ENCODE data around the gene STARD10. TPM values are rescaled to one million over a fixed set of nuclear protein-coding genes. Genes with fewer than 3 reads are reported as not detected.

STARD10 gene
- total and polyA plus RNA-seq, 2 of the 8 experiments (the other 6 are each of a cell fraction or from before 2014, with no cell fraction given), result 23.7 to 35.7 TPM

GRCh38 chr11:72744474-72744873, 49.4 kb downstream of the STARD10 start:
- no peak overlapping the region for H3K14ac ChIP-seq (ENCODE audit: insufficient read length)
- no peak for FAIRE-seq
- no peaks in the 10 kb centered on the region for H3K9me3 ChIP-seq (ENCODE audit: insufficient read depth in 2 of 2, low read depth in 1 of 2, low read length in 1 of 2)
- no peak overlapping the region for H2BK120ac ChIP-seq (replicated peaks; ENCODE audit: low read depth, low read length)
- H2BK15ac ChIP-seq (ENCODE audit: low read length), result no peak overlapping the region
- no peaks in the 10 kb centered on the region for H3K36me3 ChIP-seq (ENCODE audit: control insufficient read depth in 2 of 4, insufficient read depth in 4 of 4, low read length in 3 of 4)
- H3K56ac ChIP-seq (replicated peaks; ENCODE audit: insufficient read length, low read depth, low read length), result no peak overlapping the region
- no peak for DNase-seq (ENCODE audit: low read depth in 1 of 2, low spot score in 2 of 2)
- H4K20me1 ChIP-seq (replicated peaks in 1 of 2; ENCODE audit: control insufficient read depth in 1 of 2, insufficient read depth in 2 of 2, low read length in 2 of 2), result peaks cover 17 to 44% of the 10 kb centered on the region in 2 experiments
- H4K8ac ChIP-seq (ENCODE audit: extremely low read depth, insufficient read depth, low read length), result no peak overlapping the region
- peaks cover 23% of the 10 kb centered on the region for H3K79me1 ChIP-seq (ENCODE audit: low read depth, low read length)
- POLR2A ChIA-PET (ENCODE audit: partially characterized antibody), result interaction anchor here (1.3 kb wide), 1 partner anchor 19 kb away, joined by 3 read pairs; no protein-coding TSS in a partner anchor
- H3K4ac ChIP-seq (replicated peaks; ENCODE audit: insufficient read length, low read depth, low read length), result no peak overlapping the region
- no peak overlapping the region; the same call in 1 of the 2 replicates for H3K18ac ChIP-seq (ENCODE audit: extremely low read depth, low read length)
- no peaks in the 10 kb centered on the region for H3K23me2 ChIP-seq (ENCODE audit: low read depth, low read length)
- WGBS, 2 experiments (ENCODE audit: extremely low coverage in 1 of 2, insufficient coverage in 1 of 2, insufficient read length in 1 of 2, insufficient replicate concordance in 2 of 2, low coverage in 1 of 2, low lambda C conversion rate in 2 of 2, missing lambda C conversion rate in 1 of 2), result 92% methylated on average over 6 of the region's 6 CpGs; no CpG with 5 or more reads in 1 of the 2 experiments
- peaks cover 8 to 24% (median 13%) of the 10 kb centered on the region in 4 experiments for H3K4me1 ChIP-seq (replicated peaks in 1 of 4; ENCODE audit: control insufficient read depth in 3 of 4, insufficient read depth in 4 of 4, low read length in 3 of 4)
- H2BK12ac ChIP-seq (ENCODE audit: low read depth, low read length), result no peak overlapping the region
- no peak overlapping the region for H2BK20ac ChIP-seq (ENCODE audit: low read length)
- H2AFZ ChIP-seq (ENCODE audit: low read length), result no peak overlapping the region
- peaks cover 4 to 66% of the 10 kb centered on the region in 2 experiments; a peak in 3 of 4 replicates for H3K79me2 ChIP-seq (ENCODE audit: control insufficient read depth in 1 of 2, insufficient read depth in 2 of 2, low read length in 2 of 2)
- no peak overlapping the region for H2AK5ac ChIP-seq (ENCODE audit: low read depth, low read length)
- no peak for TF ChIP-seq SIRT6 (IDR thresholded peaks at IDR 0.05; ENCODE audit: low read length)
- TF ChIP-seq CREB1 (IDR thresholded peaks at IDR 0.05), result no peak
- TF ChIP-seq CHD1 (IDR thresholded peaks at IDR 0.05; ENCODE audit: low read depth, low read length), result no peak
- no peak for TF ChIP-seq JUND (IDR thresholded peaks at IDR 0.05; ENCODE audit: low read length)
- no peak for TF ChIP-seq SAP30 (IDR thresholded peaks at IDR 0.05; ENCODE audit: insufficient read depth, insufficient replicate concordance, low read length)
- no peak for TF ChIP-seq KDM5A (IDR thresholded peaks at IDR 0.05; ENCODE audit: low read length)
- TF ChIP-seq NANOG (IDR thresholded peaks at IDR 0.05; ENCODE audit: insufficient read depth, low read depth, low read length, poor library complexity, severe bottlenecking), result no peak
- no peak for TF ChIP-seq SIX5 (IDR thresholded peaks at IDR 0.05; ENCODE audit: low read depth, low read length)
- no peaks in the 10 kb centered on the region for H3K27me3 ChIP-seq (replicated peaks in 1 of 4; ENCODE audit: control insufficient read depth in 3 of 4, extremely low read depth in 1 of 4, insufficient read depth in 3 of 4, low read length in 3 of 4)
- CTCF ChIA-PET (ENCODE audit: partially characterized antibody), result interaction anchor here (0.7 to 3.2 kb wide), 2 partner anchors 19 to 45 kb away, joined by 3 to 16 read pairs; no protein-coding TSS in a partner anchor
- H4K91ac ChIP-seq (replicated peaks; ENCODE audit: insufficient read length, low read length), result no peak overlapping the region
- no peak overlapping the region for H3K4me2 ChIP-seq (ENCODE audit: insufficient read depth in 1 of 2, low read depth in 2 of 2, low read length in 2 of 2)
- H4K5ac ChIP-seq (ENCODE audit: insufficient read length, low read depth, low read length), result no peak overlapping the region
- H2BK5ac ChIP-seq (ENCODE audit: low read depth, low read length), result 0 out of 2 replicates have a peak overlapping the region, but pooled peaks have one; percentile 8
- H3K23ac ChIP-seq (ENCODE audit: insufficient read length), result no peak overlapping the region
- no peak overlapping the region for H3K9ac ChIP-seq (replicated peaks in 1 of 4; ENCODE audit: extremely low read depth in 1 of 4, low read depth in 3 of 4, low read length in 3 of 4)
- no peak overlapping the region for H3K27ac ChIP-seq (ENCODE audit: low read depth, low read length)
- no peak overlapping the region for H3K4me3 ChIP-seq (ENCODE audit: extremely low read depth in 1 of 4, insufficient read depth in 2 of 4, low read depth in 3 of 4, low read length in 4 of 4)

Measured in H1 (cell line).